NB4 (cell line): ENCODE results near the gene HES2.
A peak's percentile ranks its signal among the peaks of the same experiment; 100 is the strongest.
"Not testable (repeated sequence)": the region's sequence is repeated elsewhere in the genome, so short reads cannot be mapped to it uniquely, and the experiment has no call there.

ENCODE experiments used
- DNase-seq: peaks from one replicate; pipeline ENCODE4 v3.0.0; 2010; ENCODE audit warnings: low read depth
- H3K4me3 ChIP-seq: one replicate; pipeline ENCODE4 v1.5.1; 2011; ENCODE audit warnings: mild to moderate bottlenecking, low read depth, low read length, moderate library complexity
- CTCF ChIP-seq: IDR thresholded peaks from one replicate; pipeline ENCODE4 v1.5.1; 2012; ENCODE audit warnings: low read depth, low read length
- MYC ChIP-seq: IDR thresholded peaks from 2 replicates; pipeline ENCODE4 v1.6.1; 2011; ENCODE audit warnings: low read depth, low read length
- POLR2A ChIP-seq: IDR thresholded peaks from 2 replicates; pipeline ENCODE4 v1.6.1; 2011; ENCODE audit warnings: mild to moderate bottlenecking; ENCODE audit not compliant: insufficient read length; ENCODE audit errors: extremely low read depth
- TF ChIP-seq, protein P1 (sequence below): IDR thresholded peaks from 2 replicates; pipeline ENCODE4 v1.6.1; 2011; ENCODE audit warnings: low read depth, low read length

Gene HES2

DNA sequence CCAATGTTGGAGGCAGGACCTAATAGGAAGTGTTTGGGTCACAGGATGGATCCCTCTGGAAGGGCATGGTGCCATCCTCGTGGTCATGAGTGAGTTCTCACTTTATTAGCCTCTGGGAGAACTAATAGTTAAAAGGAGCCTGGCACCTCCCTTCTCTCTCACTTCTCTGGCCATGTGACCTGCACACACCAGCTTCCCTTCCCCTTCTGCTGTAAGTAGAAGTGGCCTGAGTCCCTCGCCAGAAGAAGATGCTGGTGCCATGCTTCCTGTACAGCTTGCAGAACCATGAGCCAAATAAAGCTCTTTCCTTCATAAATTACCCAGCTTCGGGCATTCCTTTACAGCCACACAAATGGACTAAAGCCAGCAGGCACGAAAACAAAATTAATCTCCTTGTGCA, 49.7 kb downstream of the HES2 start:
- TF ChIP-seq, protein P1, sequence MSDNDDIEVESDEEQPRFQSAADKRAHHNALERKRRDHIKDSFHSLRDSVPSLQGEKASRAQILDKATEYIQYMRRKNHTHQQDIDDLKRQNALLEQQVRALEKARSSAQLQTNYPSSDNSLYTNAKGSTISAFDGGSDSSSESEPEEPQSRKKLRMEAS: no peak
- TF ChIP-seq POLR2A: no peak
- no peak for TF ChIP-seq MYC
- no peak for TF ChIP-seq CTCF
- DNase-seq: no peak
- H3K4me3 ChIP-seq: no peak overlapping the region

DNA sequence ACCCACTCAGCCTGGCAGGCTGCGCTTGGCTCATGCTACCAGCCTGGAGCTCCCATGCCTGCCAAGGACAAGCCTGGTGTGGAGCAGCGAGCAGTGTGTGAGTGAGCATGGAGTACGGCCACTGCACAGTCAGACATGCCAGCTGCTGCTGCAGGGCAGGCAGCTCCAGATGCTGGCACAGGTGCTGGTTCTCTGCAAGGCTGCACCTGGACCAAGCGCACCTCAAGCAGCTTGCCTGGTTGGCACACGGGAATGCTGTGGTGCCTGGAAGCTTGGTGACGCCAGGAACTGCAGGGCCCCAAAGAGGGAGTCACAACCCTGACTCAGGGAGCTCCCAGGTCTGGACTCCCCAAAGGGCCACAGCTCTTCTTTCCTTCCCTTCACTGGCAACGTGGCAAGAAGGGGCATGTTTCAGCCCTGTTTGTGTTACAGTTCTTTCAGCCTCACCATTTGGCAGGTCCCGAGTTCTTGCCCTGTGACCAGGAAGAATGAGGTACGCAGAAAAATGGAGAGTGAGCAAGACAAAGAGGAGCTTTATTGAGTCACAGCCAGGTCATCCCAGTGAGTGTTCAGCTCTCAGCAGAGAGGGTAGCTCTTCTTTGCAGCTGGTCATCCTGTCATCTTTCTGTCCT, 52.2 kb downstream of the HES2 start:
- no peak overlapping the region for H3K4me3 ChIP-seq
- DNase-seq: no peak
- TF ChIP-seq MYC: no peak
- TF ChIP-seq CTCF: no peak
- no peak for TF ChIP-seq POLR2A
- TF ChIP-seq, protein P1: no peak

- no peak for DNase-seq
- no peak for TF ChIP-seq MYC
- TF ChIP-seq POLR2A: no peak
- TF ChIP-seq, protein P1: no peak
- no peak for TF ChIP-seq CTCF
- H3K4me3 ChIP-seq: no peak overlapping the region
Measured at GRCh38 chr1:6365047-6365446, 54.7 kb downstream of the HES2 start.

- peak; percentile 58 for DNase-seq
- peak; percentile 41 for TF ChIP-seq CTCF
- H3K4me3 ChIP-seq: not testable (repeated sequence)
Measured at GRCh38 chr1:6363085-6363884, 56.4 kb downstream of the HES2 start.
